LNCAP (cell line): ENCODE measurements around the gene HDAC9.

Experiments
- TF ChIP-seq, protein P1 (sequence below): fragments of 450-650 bp; IDR thresholded peaks from 2 replicates; pipeline ENCODE4 v1.5.1; 2017; ENCODE audit warnings: mild to moderate bottlenecking

HDAC9 gene

DNA sequence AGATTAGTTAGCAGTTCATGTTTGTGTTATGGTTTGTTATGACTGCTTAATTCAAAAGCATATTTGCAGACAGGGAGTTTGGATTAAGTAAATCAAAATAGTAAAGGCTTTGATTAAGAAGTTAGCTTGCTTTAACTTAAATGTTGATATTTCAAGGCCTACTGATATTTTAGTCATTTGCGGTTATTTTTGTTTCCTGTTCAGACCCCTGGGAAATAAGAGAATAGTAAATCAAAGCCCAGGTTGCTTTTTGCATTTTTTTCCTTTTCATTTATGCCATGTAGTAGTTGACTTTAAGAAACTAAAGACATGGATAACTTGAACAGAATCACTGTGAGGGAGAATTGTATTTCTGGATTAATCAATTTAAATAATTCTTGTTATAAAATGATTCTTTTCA lies 77.3 kb downstream of the HDAC9 start:
- TF ChIP-seq, protein P1, sequence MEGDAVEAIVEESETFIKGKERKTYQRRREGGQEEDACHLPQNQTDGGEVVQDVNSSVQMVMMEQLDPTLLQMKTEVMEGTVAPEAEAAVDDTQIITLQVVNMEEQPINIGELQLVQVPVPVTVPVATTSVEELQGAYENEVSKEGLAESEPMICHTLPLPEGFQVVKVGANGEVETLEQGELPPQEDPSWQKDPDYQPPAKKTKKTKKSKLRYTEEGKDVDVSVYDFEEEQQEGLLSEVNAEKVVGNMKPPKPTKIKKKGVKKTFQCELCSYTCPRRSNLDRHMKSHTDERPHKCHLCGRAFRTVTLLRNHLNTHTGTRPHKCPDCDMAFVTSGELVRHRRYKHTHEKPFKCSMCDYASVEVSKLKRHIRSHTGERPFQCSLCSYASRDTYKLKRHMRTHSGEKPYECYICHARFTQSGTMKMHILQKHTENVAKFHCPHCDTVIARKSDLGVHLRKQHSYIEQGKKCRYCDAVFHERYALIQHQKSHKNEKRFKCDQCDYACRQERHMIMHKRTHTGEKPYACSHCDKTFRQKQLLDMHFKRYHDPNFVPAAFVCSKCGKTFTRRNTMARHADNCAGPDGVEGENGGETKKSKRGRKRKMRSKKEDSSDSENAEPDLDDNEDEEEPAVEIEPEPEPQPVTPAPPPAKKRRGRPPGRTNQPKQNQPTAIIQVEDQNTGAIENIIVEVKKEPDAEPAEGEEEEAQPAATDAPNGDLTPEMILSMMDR, result no peak

DNA sequence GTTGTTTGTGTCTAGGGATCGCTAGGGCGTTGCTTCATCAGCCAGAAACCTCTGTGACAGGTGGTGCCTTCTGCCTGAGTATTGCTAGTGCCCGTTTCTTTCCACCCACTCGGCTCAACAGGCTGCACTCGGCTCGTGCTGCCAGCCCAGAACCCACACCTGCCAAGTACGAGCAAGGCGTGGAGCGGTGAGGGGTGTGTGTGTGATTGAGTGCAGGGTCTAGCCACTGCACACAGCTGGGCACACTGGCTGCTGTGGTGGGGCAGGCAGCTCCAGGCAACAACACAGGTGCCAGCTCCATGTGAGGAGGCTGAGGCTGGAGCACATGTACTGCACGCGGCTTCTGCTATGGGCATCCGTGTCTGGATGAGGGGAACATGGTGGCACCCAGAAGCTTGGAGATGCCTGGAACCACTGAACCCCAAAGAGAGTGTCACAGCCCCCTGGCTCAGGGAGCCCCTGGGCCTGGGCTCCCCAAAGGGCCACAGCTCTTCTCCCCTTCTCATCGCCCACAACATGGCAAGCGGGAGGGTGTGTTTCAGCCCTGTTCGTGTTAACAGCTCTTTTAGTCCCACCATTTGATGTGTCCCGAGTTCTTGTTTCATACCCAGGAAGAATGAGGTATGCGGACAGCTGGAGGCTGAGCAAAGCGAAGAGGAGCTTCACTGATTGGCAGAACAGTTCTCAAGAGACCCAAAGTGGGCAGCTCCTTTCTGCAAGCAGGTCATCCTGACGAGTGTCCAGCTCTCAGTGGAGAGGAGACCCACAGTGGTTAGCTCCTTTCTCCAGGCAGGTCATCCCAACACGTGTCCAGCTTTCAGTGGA lies 78.1 kb downstream of the HDAC9 start:
- TF ChIP-seq, protein P1, result no peak

DNA sequence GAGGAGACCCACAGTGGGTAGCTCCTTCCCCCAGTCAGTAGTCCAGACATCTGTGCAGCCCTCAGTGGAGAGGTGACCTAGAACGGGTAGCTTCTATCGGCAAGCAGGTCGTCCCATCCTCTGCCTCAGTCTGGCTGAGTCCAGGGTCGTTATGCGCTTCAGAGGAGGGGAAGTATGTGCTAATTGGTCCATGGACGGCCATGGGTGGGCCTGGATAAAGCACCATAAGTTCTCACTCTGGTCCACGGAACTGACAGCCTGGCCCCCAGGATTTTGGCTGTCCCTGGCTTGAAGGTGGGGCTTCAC lies 78.6 kb downstream of the HDAC9 start:
- TF ChIP-seq, protein P1, result no peak

DNA sequence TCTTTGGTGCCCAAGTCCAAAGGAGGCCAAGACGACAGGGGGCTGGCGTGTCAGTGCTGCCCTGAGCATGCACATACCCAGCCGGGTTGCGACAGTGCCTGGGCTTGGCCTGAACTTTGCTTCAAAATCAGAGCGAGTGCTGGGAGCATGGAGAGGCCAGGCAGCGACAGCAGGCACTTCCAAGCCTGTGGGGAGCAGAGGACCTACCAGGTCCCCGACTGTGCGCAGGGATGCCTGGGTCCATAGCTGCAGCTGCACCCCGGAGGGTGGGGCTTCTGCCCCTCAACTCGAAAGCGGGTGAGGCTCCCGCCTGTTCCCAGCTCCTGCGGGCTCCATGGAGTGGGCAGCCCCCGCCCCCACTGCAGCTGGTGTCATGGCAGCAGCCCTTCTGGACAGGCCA lies 79.1 kb downstream of the HDAC9 start:
- TF ChIP-seq, protein P1, result no peak

DNA sequence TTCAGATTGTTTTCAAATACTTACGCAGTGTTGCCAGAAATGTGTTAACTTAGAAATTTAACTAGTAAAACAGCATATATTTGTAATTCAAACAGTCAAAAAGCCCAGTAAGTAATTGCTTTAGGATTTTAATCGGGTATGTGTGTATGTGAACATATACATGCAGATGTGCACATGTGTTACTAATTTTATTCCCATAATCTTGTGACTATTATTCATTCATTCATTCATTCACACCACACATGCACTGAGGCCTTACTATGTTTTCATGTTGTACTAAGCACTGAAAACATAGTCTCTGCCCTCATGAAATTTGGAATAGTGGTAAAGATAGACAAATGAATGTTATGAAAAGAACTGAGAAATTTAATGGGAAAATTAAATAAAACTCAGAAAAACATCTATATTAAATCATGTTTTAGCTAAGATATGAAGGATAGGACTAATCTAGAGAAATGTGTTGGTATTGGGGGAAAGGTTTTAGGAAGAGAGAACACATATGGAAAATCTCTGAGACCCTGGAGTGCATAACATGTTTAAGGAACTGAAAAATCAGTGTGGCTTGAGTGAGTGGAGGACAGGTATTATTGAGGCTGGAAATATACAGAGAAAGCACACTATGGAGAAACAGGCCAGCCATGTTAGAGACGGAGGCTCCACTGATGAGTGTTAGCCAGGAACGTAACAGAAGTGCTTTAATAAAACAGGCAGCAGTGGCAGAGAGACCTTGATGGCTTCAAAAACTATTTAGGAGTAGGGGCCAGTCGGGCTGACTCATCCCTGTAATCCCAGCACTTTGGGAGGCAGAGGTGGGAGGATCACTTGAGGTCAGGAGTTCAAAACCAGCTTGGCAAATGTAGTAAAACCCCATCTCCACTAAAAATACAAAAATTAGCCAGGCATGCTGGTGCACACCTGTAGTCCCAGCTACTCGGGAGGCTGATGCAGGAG lies 80.3 kb downstream of the HDAC9 start:
- TF ChIP-seq, protein P1, result no peak

DNA sequence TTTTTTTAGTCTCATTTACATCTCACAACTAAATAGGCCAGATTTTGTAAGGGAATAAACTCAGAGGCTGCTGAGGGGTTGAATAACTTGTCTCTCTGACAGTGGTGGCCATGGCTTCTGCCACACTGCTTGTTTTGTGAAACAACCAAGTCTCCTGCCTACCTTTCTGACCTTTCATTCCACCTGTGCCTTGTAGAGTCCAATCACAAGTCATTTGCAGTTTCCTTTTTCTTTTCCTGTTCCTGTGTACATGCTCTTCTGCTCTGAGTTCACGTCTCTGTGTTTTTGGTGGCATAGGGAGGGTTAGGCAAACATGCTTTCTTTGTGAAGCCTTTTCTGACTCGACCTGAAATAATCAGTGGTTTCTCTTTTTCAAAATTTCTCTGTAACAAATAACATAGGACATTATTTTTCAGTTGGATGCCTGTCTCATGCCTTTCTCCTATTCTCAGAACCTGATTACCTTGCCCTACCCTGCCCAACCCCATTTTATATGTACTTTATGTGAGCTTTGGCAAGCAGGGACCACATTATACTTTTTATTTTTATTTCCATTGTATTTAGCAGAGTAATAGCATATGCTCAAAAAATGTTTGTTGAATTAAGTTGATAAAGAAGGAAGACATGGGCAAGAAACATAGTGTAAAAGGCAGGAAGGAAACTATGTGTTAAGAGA lies 81.7 kb downstream of the HDAC9 start:
- TF ChIP-seq, protein P1, result no peak

DNA sequence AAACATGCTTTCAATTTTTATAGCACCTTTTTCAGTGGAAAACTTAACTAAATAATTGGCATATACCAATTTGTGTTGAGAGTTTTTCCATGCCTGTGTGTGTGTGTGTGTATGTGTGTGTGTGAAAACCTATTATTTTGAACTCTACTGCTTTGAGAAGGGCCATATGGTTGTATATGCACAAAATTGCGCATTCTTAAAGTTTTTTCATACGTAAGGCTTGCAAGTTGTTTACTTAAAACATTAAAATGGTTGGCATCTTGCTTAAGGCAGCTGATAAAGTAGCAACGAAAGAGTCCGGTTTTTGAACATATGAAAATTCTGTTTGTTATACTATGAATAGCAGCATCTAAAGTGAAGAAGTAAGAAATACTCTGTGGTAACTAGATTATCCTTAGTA lies 84.1 kb downstream of the HDAC9 start:
- TF ChIP-seq, protein P1, result no peak
